NCI-H2196 treated with DMSO at 0.1 percent for 48 hours (cell line): ENCODE measurements around the gene OLIG1.

Source experiments
- DNase-seq: peaks from one replicate; lab custom pipeline; 2025; ENCODE audit not compliant: unreplicated experiment; lab: John Stamatoyannopoulos, UW

Gene OLIG1, protein sequence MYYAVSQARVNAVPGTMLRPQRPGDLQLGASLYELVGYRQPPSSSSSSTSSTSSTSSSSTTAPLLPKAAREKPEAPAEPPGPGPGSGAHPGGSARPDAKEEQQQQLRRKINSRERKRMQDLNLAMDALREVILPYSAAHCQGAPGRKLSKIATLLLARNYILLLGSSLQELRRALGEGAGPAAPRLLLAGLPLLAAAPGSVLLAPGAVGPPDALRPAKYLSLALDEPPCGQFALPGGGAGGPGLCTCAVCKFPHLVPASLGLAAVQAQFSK

DNA sequence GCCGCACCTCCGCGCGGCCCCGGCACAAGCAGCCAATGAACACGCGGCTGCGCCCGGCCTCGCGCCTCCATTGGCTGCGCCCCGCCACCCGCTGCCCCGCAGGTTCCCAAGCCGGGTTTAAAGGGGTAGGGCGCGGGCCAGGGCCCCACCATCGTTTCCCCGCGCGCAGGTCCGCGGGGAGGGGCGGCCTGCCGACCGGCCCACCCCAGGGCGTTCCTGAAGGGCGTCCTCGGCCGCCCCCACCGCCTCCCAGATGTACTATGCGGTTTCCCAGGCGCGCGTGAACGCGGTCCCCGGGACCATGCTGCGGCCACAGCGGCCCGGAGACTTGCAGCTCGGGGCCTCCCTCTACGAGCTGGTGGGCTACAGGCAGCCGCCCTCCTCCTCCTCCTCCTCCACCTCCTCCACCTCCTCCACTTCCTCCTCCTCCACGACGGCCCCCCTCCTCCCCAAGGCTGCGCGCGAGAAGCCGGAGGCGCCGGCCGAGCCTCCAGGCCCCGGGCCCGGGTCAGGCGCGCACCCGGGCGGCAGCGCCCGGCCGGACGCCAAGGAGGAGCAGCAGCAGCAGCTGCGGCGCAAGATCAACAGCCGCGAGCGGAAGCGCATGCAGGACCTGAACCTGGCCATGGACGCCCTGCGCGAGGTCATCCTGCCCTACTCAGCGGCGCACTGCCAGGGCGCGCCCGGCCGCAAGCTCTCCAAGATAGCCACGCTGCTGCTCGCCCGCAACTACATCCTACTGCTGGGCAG, at the start of gene OLIG1:
TSS of gene OLIG1 (plus strand) at position 148 of the 750 bp plus-strand sequence. CDS start at position 254, 106 bp downstream.
- DNase-seq = peak; percentile 67

DNA sequence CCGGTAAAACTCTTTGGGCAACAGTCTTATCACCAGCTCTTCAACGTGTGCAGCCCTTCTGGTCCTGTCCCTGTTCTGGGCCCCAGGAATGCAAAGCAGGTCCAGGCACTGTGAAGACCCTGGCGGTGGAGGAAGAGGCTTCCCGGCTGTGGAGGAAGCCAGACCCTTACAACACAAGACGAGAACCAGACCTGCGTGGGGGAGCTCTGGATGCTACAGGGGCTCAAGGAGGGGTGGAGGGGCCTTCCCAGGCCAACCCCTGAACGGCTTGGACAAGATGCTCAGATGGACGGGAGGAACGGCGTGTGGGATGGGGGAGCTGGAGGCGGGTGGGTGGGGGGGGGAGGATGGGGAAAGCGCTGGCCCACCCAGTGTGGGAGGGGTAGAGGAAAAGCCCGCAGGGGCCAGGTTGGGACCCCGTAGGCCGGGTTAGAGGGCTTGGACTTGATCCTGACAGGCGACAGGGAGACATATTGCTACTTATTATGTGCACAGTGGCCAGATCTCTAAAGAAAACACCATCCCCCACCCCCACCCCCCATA, 49.3 kb upstream of the OLIG1 start:
- DNase-seq = no peak

DNA sequence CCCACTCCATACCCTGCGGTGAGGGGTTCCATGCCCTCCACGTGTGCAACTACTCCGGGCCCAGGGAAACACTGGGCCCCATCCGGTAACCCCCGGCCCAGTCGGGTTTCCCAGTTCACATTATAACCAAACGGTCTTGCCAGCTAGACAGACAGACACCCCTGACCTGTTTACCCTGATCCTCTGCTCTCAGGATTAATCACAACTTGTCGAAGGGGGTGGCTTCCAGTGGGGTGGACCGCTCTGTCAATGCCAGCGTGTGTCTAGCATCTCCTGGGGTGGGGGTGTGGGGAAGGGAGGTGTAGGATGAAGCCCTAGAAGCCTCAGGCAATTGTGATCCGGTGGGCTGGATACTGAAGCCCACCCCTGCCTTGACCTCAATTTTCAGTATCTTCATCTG, 48.8 kb upstream of the OLIG1 start:
- DNase-seq = no peak

DNA sequence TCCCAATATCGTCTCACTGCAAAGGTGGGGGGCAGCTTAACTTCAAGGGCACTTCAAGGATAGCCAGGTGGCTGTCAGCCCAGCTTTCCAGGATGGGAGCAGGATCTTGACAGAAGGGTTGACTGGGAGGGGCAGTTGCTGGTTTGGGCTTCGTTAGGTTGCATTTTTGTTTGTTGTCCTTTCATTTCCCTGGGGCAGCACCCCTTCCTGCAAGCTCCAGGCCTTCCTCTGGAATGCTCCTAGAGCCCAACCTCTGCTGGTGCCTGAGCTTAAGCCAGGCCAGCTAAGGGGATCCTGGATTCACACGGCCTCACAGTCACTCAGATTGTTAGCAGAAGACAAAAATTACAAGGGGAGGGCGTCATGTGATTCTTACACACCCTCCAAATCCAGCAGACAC, 48.3 kb upstream of the OLIG1 start:
- DNase-seq = no peak

DNA sequence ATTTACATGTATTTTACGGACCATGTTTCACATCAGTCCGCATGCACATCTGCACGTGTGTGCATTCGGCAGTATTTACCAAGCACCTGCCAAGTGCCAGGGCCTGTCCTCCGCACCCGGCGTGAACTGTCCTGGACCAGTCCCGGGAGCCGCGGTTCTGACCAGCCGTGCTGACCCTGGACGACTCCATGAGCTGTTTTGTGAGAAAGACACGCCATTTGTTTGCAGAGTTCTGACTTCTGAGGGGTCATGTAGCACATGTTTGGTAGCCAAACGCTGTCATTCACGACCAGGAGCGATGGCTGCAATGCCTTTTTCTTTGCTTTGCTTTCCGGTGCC, 47.5 kb upstream of the OLIG1 start:
- no peak for DNase-seq

DNA sequence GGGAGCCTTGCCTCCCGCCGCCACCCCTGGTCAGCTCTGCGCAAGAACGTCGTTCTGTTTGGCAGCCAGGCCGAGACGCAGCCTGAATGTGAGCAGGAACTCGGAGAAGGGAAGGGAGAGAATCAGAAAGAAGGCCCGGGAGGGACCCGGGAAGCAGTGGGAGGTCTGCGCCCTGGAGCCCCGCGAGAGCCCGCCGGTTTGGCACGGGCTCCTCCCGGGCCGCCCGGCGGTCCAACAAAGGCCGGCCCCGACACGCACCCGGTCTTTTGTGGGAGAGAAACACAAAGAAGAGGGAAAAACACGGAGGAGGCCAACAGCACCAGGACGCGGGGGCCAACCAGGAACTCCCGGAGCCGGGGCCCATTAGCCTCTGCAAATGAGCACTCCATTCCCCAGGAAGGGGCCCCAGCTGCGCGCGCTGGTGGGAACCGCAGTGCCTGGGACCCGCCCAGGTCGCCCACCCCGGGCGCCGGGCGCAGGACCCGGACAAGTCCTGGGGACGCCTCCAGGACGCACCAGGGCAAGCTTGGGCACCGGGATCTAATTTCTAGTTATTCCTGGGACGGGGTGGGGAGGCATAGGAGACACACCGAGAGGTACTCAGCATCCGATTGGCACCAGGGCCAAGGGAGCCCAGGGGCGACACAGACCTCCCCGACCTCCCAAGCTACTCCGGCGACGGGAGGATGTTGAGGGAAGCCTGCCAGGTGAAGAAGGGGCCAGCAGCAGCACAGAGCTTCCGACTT, 46.9 kb upstream of the OLIG1 start:
- no peak for DNase-seq

DNA sequence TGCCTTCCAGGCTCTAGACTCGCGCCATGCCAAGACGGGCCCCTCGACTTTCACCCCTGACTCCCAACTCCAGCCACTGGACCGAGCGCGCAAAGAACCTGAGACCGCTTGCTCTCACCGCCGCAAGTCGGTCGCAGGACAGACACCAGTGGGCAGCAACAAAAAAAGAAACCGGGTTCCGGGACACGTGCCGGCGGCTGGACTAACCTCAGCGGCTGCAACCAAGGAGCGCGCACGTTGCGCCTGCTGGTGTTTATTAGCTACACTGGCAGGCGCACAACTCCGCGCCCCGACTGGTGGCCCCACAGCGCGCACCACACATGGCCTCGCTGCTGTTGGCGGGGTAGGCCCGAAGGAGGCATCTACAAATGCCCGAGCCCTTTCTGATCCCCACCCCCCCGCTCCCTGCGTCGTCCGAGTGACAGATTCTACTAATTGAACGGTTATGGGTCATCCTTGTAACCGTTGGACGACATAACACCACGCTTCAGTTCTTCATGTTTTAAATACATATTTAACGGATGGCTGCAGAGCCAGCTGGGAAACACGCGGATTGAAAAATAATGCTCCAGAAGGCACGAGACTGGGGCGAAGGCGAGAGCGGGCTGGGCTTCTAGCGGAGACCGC, 46.3 kb upstream of the OLIG1 start:
- DNase-seq = no peak

DNA sequence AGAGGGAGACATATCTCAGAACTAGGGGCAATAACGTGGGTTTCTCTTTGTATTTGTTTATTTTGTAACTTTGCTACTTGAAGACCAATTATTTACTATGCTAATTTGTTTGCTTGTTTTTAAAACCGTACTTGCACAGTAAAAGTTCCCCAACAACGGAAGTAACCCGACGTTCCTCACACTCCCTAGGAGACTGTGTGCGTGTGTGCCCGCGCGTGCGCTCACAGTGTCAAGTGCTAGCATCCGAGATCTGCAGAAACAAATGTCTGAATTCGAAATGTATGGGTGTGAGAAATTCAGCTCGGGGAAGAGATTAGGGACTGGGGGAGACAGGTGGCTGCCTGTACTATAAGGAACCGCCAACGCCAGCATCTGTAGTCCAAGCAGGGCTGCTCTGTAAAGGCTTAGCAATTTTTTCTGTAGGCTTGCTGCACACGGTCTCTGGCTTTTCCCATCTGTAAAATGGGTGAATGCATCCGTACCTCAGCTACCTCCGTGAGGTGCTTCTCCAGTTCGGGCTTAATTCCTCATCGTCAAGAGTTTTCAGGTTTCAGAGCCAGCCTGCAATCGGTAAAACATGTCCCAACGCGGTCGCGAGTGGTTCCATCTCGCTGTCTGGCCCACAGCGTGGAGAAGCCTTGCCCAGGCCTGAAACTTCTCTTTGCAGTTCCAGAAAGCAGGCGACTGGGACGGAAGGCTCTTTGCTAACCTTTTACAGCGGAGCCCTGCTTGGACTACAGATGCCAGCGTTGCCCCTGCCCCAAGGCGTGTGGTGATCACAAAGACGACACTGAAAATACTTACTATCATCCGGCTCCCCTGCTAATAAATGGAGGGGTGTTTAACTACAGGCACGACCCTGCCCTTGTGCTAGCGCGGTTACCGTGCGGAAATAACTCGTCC, 45.5 kb upstream of the OLIG1 start:
- DNase-seq = no peak

DNA sequence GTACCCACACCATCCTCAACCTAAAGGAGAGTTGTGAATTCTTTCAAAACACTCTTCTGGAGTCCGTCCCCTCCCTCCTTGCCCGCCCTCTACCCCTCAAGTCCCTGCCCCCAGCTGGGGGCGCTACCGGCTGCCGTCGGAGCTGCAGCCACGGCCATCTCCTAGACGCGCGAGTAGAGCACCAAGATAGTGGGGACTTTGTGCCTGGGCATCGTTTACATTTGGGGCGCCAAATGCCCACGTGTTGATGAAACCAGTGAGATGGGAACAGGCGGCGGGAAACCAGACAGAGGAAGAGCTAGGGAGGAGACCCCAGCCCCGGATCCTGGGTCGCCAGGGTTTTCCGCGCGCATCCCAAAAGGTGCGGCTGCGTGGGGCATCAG, 44.8 kb upstream of the OLIG1 start:
- no peak for DNase-seq

DNA sequence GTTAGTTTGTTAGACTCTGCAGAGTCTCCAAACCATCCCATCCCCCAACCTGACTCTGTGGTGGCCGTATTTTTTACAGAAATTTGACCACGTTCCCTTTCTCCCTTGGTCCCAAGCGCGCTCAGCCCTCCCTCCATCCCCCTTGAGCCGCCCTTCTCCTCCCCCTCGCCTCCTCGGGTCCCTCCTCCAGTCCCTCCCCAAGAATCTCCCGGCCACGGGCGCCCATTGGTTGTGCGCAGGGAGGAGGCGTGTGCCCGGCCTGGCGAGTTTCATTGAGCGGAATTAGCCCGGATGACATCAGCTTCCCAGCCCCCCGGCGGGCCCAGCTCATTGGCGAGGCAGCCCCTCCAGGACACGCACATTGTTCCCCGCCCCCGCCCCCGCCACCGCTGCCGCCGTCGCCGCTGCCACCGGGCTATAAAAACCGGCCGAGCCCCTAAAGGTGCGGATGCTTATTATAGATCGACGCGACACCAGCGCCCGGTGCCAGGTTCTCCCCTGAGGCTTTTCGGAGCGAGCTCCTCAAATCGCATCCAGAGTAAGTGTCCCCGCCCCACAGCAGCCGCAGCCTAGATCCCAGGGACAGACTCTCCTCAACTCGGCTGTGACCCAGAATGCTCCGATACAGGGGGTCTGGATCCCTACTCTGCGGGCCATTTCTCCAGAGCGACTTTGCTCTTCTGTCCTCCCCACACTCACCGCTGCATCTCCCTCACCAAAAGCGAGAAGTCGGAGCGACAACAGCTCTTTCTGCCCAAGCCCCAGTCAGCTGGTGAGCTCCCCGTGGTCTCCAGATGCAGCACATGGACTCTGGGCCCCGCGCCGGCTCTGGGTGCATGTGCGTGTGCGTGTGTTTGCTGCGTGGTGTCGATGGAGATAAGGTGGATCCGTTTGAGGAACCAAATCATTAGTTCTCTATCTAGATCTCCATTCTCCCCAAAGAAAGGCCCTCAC, 44.2 kb upstream of the OLIG1 start, which contains the start of gene OLIG2:
TSS of gene OLIG2 (plus strand) at position 447 of the 954 bp plus-strand sequence. CDS start 928 bp downstream, outside the sequence.
- no peak for DNase-seq

DNA sequence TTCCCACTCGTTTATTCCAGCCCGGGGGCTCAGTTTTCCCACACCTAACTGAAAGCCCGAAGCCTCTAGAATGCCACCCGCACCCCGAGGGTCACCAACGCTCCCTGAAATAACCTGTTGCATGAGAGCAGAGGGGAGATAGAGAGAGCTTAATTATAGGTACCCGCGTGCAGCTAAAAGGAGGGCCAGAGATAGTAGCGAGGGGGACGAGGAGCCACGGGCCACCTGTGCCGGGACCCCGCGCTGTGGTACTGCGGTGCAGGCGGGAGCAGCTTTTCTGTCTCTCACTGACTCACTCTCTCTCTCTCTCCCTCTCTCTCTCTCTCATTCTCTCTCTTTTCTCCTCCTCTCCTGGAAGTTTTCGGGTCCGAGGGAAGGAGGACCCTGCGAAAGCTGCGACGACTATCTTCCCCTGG, 43.5 kb upstream of the OLIG1 start:
- DNase-seq = no peak

DNA sequence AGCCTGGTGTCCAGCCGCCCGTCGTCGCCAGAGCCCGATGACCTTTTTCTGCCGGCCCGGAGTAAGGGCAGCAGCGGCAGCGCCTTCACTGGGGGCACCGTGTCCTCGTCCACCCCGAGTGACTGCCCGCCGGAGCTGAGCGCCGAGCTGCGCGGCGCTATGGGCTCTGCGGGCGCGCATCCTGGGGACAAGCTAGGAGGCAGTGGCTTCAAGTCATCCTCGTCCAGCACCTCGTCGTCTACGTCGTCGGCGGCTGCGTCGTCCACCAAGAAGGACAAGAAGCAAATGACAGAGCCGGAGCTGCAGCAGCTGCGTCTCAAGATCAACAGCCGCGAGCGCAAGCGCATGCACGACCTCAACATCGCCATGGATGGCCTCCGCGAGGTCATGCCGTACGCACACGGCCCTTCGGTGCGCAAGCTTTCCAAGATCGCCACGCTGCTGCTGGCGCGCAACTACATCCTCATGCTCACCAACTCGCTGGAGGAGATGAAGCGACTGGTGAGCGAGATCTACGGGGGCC, 43.0 kb upstream of the OLIG1 start:
- DNase-seq = no peak

DNA sequence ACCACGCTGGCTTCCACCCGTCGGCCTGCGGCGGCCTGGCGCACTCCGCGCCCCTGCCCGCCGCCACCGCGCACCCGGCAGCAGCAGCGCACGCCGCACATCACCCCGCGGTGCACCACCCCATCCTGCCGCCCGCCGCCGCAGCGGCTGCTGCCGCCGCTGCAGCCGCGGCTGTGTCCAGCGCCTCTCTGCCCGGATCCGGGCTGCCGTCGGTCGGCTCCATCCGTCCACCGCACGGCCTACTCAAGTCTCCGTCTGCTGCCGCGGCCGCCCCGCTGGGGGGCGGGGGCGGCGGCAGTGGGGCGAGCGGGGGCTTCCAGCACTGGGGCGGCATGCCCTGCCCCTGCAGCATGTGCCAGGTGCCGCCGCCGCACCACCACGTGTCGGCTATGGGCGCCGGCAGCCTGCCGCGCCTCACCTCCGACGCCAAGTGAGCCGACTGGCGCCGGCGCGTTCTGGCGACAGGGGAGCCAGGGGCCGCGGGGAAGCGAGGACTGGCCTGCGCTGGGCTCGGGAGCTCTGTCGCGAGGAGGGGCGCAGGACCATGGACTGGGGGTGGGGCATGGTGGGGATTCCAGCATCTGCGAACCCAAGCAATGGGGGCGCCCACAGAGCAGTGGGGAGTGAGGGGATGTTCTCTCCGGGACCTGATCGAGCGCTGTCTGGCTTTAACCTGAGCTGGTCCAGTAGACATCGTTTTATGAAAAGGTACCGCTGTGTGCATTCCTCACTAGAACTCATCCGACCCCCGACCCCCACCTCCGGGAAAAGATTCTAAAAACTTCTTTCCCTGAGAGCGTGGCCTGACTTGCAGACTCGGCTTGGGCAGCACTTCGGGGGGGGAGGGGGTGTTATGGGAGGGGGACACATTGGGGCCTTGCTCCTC, 42.3 kb upstream of the OLIG1 start:
- no peak for DNase-seq

DNA sequence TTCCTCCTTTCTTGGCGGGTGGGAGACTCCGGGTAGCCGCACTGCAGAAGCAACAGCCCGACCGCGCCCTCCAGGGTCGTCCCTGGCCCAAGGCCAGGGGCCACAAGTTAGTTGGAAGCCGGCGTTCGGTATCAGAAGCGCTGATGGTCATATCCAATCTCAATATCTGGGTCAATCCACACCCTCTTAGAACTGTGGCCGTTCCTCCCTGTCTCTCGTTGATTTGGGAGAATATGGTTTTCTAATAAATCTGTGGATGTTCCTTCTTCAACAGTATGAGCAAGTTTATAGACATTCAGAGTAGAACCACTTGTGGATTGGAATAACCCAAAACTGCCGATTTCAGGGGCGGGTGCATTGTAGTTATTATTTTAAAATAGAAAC, 41.7 kb upstream of the OLIG1 start:
- no peak for DNase-seq

DNA sequence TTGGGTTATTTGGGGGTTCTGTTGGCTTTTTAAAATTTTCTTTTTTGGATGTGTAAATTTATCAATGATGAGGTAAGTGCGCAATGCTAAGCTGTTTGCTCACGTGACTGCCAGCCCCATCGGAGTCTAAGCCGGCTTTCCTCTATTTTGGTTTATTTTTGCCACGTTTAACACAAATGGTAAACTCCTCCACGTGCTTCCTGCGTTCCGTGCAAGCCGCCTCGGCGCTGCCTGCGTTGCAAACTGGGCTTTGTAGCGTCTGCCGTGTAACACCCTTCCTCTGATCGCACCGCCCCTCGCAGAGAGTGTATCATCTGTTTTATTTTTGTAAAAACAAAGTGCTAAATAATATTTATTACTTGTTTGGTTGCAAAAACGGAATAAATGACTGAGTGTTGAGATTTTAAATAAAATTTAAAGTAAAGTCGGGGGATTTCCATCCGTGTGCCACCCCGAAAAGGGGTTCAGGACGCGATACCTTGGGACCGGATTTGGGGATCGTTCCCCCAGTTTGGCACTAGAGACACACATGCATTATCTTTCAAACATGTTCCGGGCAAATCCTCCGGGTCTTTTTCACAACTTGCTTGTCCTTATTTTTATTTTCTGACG, 41.1 kb upstream of the OLIG1 start:
- DNase-seq = no peak

DNA sequence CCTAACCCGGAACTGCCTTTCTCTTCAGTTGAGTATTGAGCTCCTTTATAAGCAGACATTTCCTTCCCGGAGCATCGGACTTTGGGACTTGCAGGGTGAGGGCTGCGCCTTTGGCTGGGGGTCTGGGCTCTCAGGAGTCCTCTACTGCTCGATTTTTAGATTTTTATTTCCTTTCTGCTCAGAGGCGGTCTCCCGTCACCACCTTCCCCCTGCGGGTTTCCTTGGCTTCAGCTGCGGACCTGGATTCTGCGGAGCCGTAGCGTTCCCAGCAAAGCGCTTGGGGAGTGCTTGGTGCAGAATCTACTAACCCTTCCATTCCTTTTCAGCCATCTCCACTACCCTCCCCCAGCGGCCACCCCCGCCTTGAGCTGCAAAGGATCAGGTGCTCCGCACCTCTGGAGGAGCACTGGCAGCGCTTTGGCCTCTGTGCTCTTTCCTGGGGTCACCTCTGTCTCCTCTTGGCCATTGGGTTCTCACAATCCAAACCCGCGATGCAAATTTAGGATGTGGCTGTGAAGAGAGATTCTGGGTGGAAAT, 40.5 kb upstream of the OLIG1 start:
- DNase-seq = no peak

DNA sequence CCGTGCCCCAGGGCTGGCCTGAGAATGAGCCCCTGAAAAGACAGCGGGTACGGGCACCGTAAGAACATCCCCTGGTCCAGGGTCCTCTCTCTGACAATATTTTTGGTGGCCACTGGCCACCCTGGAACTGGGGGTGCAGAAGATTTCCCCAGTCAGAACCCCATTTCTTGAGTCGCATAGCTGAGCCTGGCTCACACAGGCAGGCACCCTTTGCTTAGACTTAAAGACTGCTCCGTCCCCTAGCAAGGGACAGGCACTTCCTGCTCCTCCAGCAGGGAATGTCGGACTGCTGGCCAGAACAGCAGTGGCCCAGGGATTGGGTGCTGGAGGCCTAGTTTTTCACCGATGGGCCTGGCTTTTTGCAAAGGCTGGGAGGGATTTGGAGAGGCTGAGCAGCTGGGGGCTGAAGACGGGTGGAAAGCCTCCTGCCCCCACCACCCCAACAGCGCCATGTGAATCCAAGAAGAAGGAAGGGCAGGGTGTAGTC, 39.9 kb upstream of the OLIG1 start:
- DNase-seq = no peak
